Activated naive CD8-positive, alpha-beta T cell treated with anti-CD3 and anti-CD28 coated beads for 36 hours (primary cell): Measurements from ENCODE around the gene SIX6. TPM values are rescaled to one million over a fixed set of nuclear protein-coding genes. Genes with fewer than 3 reads are reported as not detected.

Source experiments
- total RNA-seq, 2 experiments: library from RNA; stranded (reverse); gene quantifications; one replicate each; pipeline ENCODE4 v1.2.3, GENCODE V29; 2021

Gene SIX6
- total RNA-seq, 2 experiments from 2014 or later: not detected

Other genes starting within 250 kb of the SIX6 start
- gene C14orf39, start 23.1 kb upstream of the SIX6 start, total RNA-seq: not detected
- not detected for gene SIX1, start 140.3 kb downstream of the SIX6 start, total RNA-seq
- under 1 TPM in 1 of 2 experiments, not detected in 1; 0.04 TPM for gene SIX4, start 215.2 kb downstream of the SIX6 start, total RNA-seq
- 10 to 100 TPM; 39.7 to 42.7 TPM for gene MNAT1, start 225.6 kb downstream of the SIX6 start, total RNA-seq